Vagina (tissue), 2 donors: ENCODE measurements around the gene NSMCE3.

ENCODE experiments used
- POLR2A ChIP-seq, 2 donors: fragments of 450-650 bp; IDR thresholded peaks; one replicate each; pipeline ENCODE4 v1.6.1; 2017; ENCODE audit warnings: antibody characterized with exemption in 2 of 2, mild to moderate bottlenecking in 2 of 2, moderate library complexity in 2 of 2
- TF ChIP-seq, protein P1 (sequence below), 3 experiments: fragments of 450-650 bp in 2 of 3; fragments of 200-600 bp in 1 of 3; sonication (generic) in 1 of 3; IDR thresholded peaks; one replicate each; pipeline ENCODE4 v1.5.1; 2017 to 2019; ENCODE audit warnings: antibody characterized with exemption in 3 of 3, mild to moderate bottlenecking in 2 of 3, moderate library complexity in 2 of 3

DNA sequence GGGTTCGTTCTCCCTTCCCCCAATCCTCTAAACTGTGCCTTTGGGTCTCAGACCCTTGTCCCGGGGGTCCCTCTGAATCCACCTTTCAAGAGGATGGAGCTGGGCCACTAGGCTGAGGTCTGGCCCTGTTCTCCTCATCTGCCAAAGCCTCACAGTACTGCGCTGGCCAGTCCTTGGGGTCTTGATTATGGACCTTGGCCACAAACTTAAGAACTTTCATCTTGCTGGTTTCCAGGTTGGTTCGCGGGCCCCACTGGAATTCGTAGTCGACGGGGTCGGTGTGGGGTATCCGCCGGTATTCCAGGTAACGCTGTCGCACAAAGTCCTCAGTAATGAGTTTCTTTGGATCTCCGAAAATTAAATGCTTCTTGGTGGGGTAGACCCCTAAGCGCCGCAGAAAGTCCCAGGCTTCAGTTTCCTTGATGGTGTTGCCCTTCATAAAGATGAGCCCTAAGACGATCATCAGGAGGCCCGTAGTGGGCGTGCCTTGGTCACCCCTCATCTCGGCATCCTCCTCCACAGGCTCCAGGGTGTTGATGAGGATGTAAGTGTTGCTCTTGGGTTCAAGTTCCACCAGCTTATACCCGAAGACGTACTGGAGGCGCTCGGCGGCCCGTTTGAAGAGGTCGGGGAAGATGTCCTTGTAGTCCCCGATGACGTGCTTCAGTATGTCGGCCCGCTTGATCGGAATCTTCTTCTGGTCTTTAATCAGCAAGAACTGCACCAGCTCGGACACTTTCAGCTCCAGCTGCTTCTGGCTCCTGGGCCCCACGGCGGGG lies 727 bp downstream of the NSMCE3 start:
- TF ChIP-seq, protein P1, sequence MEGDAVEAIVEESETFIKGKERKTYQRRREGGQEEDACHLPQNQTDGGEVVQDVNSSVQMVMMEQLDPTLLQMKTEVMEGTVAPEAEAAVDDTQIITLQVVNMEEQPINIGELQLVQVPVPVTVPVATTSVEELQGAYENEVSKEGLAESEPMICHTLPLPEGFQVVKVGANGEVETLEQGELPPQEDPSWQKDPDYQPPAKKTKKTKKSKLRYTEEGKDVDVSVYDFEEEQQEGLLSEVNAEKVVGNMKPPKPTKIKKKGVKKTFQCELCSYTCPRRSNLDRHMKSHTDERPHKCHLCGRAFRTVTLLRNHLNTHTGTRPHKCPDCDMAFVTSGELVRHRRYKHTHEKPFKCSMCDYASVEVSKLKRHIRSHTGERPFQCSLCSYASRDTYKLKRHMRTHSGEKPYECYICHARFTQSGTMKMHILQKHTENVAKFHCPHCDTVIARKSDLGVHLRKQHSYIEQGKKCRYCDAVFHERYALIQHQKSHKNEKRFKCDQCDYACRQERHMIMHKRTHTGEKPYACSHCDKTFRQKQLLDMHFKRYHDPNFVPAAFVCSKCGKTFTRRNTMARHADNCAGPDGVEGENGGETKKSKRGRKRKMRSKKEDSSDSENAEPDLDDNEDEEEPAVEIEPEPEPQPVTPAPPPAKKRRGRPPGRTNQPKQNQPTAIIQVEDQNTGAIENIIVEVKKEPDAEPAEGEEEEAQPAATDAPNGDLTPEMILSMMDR (IDR thresholded peaks at IDR 0.05) = no peak
- TF ChIP-seq POLR2A (IDR thresholded peaks at IDR 0.05) = no peak
